GM12878 (cell line): ENCODE measurements around the gene PPID. TPM values are rescaled to one million over a fixed set of nuclear protein-coding genes. Genes with fewer than 3 reads are reported as not detected.

Source experiments
- polyA plus RNA-seq, 11 experiments: library from polyadenylated mRNA; depleted of rRNA in 4 of 11; unstranded in 6 of 11; stranded (reverse) in 5 of 11; fragments of >200 nt; fragmentation: Nextera tagmentation in 4 of 11; fragmentation: Illumina TruSeq in 1 of 11; extraction: Ambion mirVana in 4 of 11; extraction: Trizol in 1 of 11; gene quantifications; 1 replicate in 1 of 11; 2 replicates in 10 of 11; pipeline versions ENCODE4 v1.2.1 to v1.2.3, GENCODE V29; 2011 to 2016; ENCODE audit warnings: inconsistent platforms in 2 of 11, missing spikeins in 2 of 11, low read depth in 1 of 11
- small RNA-seq: library from RNA; depleted of rRNA; stranded (forward); fragments of <200 nt; gene quantifications from one replicate; pipeline ENCODE3, GENCODE V24; 2014
- total RNA-seq, 4 experiments: library from RNA; depleted of rRNA in 3 of 4; stranded (reverse); fragments of >200 nt in 3 of 4; fragmentation: Illumina TruSeq in 1 of 4; extraction: Trizol in 1 of 4; gene quantifications; 2 replicates each; pipeline versions ENCODE4 v1.2.1 to v1.2.3, GENCODE V29; 2013 to 2021

PPID gene
- total and polyA plus RNA-seq, 10 of the 15 experiments (the other 5 are each of a cell fraction or from before 2014, with no cell fraction given): 21.9 to 64.3 (median 39.5) TPM

Small RNA genes within 50 kb of the gene (small RNA-seq; reads per million reads assigned to genes)
- not detected for gene RF00012

Other genes with a start within 250 kb of the PPID start
- gene RXFP1, start 201.5 kb downstream of the PPID start, total RNA-seq (2014; rRNA removed): not detected in 2 replicates
- not detected in 2 replicates for gene RXFP1, start 201.5 kb downstream of the PPID start, total RNA-seq (2014; rRNA removed; fragmentation: Illumina TruSeq; extraction: Trizol)
- not detected in 2 replicates for gene RXFP1, start 201.5 kb downstream of the PPID start, total RNA-seq (2021)
- 0.12 and 0.16 TPM in 2 replicates for gene RXFP1, start 201.5 kb downstream of the PPID start, polyA plus RNA-seq (2011; rRNA removed)
- not detected in 2 replicates for gene RXFP1, start 201.5 kb downstream of the PPID start, polyA plus RNA-seq (2014; fragmentation: Illumina TruSeq; extraction: Trizol)
- gene RXFP1, start 201.5 kb downstream of the PPID start, polyA plus RNA-seq (2014; fragmentation: Nextera tagmentation; extraction: Ambion mirVana): not detected
- gene RXFP1, start 201.5 kb downstream of the PPID start, polyA plus RNA-seq (2014; rRNA removed): not detected in 2 replicates
- gene RXFP1, start 201.5 kb downstream of the PPID start, polyA plus RNA-seq (2016; fragmentation: Nextera tagmentation; extraction: Ambion mirVana): not detected
- 16.2 and 17.2 TPM in 2 replicates for gene C4orf46, start 51.5 kb downstream of the PPID start, total RNA-seq (2014; rRNA removed)
- gene C4orf46, start 51.5 kb downstream of the PPID start, total RNA-seq (2014; rRNA removed; fragmentation: Illumina TruSeq; extraction: Trizol): 19.8 and 20.8 TPM in 2 replicates
- gene C4orf46, start 51.5 kb downstream of the PPID start, total RNA-seq (2021): 14.4 and 16.4 TPM in 2 replicates
- gene C4orf46, start 51.5 kb downstream of the PPID start, polyA plus RNA-seq (2011; rRNA removed): 40.2 and 47.8 TPM in 2 replicates
- 24.8 and 43.6 TPM in 2 replicates for gene C4orf46, start 51.5 kb downstream of the PPID start, polyA plus RNA-seq (2014; fragmentation: Illumina TruSeq; extraction: Trizol)
- gene C4orf46, start 51.5 kb downstream of the PPID start, polyA plus RNA-seq (2014; fragmentation: Nextera tagmentation; extraction: Ambion mirVana): 10 to 100 TPM in 1 of 2 experiments, 1 to 10 TPM in 1; 9.3 to 12.0 TPM
- gene C4orf46, start 51.5 kb downstream of the PPID start, polyA plus RNA-seq (2014; rRNA removed): 15.3 and 20.1 TPM in 2 replicates
- 10 to 100 TPM; 32.6 to 35.1 TPM for gene C4orf46, start 51.5 kb downstream of the PPID start, polyA plus RNA-seq (2016; fragmentation: Nextera tagmentation; extraction: Ambion mirVana)
- gene ETFDH, start 51.1 kb downstream of the PPID start, total RNA-seq (2014; rRNA removed): 15.4 and 18.0 TPM in 2 replicates
- 21.4 and 22.0 TPM in 2 replicates for gene ETFDH, start 51.1 kb downstream of the PPID start, total RNA-seq (2014; rRNA removed; fragmentation: Illumina TruSeq; extraction: Trizol)
- gene ETFDH, start 51.1 kb downstream of the PPID start, total RNA-seq (2021): 12.4 and 16.3 TPM in 2 replicates
- 30.4 and 43.7 TPM in 2 replicates for gene ETFDH, start 51.1 kb downstream of the PPID start, polyA plus RNA-seq (2011; rRNA removed)
- gene ETFDH, start 51.1 kb downstream of the PPID start, polyA plus RNA-seq (2014; fragmentation: Illumina TruSeq; extraction: Trizol): 22.5 and 27.9 TPM in 2 replicates
- 10 to 100 TPM; 10.9 to 17.9 TPM for gene ETFDH, start 51.1 kb downstream of the PPID start, polyA plus RNA-seq (2014; fragmentation: Nextera tagmentation; extraction: Ambion mirVana)
- 19.3 and 20.5 TPM in 2 replicates for gene ETFDH, start 51.1 kb downstream of the PPID start, polyA plus RNA-seq (2014; rRNA removed)
- 10 to 100 TPM; 25.4 to 29.4 TPM for gene ETFDH, start 51.1 kb downstream of the PPID start, polyA plus RNA-seq (2016; fragmentation: Nextera tagmentation; extraction: Ambion mirVana)
- gene FNIP2, start 45.6 kb upstream of the PPID start, total RNA-seq (2014; rRNA removed): 0.17 and 0.22 TPM in 2 replicates
- gene FNIP2, start 45.6 kb upstream of the PPID start, total RNA-seq (2014; rRNA removed; fragmentation: Illumina TruSeq; extraction: Trizol): 0.23 and 0.27 TPM in 2 replicates
- gene FNIP2, start 45.6 kb upstream of the PPID start, total RNA-seq (2021): 0.32 and 0.38 TPM in 2 replicates
- 0.32 and 0.38 TPM in 2 replicates for gene FNIP2, start 45.6 kb upstream of the PPID start, polyA plus RNA-seq (2011; rRNA removed)
- 0.11 and 0.12 TPM in 2 replicates for gene FNIP2, start 45.6 kb upstream of the PPID start, polyA plus RNA-seq (2014; fragmentation: Illumina TruSeq; extraction: Trizol)
- under 1 TPM; 0.03 to 0.04 TPM for gene FNIP2, start 45.6 kb upstream of the PPID start, polyA plus RNA-seq (2014; fragmentation: Nextera tagmentation; extraction: Ambion mirVana)
- 0.06 and 0.20 TPM in 2 replicates for gene FNIP2, start 45.6 kb upstream of the PPID start, polyA plus RNA-seq (2014; rRNA removed)
- under 1 TPM; 0.12 to 0.13 TPM for gene FNIP2, start 45.6 kb upstream of the PPID start, polyA plus RNA-seq (2016; fragmentation: Nextera tagmentation; extraction: Ambion mirVana)